ENCODE results near the gene METTL16. TPM values are rescaled to one million over a fixed set of nuclear protein-coding genes. Genes with fewer than 3 reads are reported as not detected.
A peak's percentile ranks its signal among the peaks of the same experiment; 100 is the strongest.
"Not testable (repeated sequence)": the region's sequence is repeated elsewhere in the genome, so short reads cannot be mapped to it uniquely, and the experiment has no call there.

The METTL16 gene
- total and polyA plus RNA-seq, 2 donors from 2014 or later: 18.0 to 37.2 TPM

- no peak overlapping the region for H3K9ac ChIP-seq (ENCODE audit: low read length in 3 of 3)
- H3K27me3 ChIP-seq (ENCODE audit: control insufficient read depth, insufficient read depth, low read length): no peaks in the 10 kb centered on the region
- no peak overlapping the region for H3K27ac ChIP-seq (ENCODE audit: low read depth in 2 of 2, low read length in 2 of 2)
- TF ChIP-seq CTCF (IDR thresholded peaks at IDR 0.05; ENCODE audit: borderline replicate concordance, extremely low read depth, insufficient read depth): no peak
- intact Hi-C loops (cut with DNase I): no loop called here
- DNase-seq (no peak), FAIRE-seq (no peak)
- H3K36me3 ChIP-seq (ENCODE audit: control insufficient read depth in 2 of 3, insufficient read depth in 3 of 3, low read length in 3 of 3): no peaks in the 10 kb centered on the region
- H3K4me3 ChIP-seq (ENCODE audit: low read length in 3 of 3): no peak overlapping the region
- H3K4me1 ChIP-seq (ENCODE audit: control insufficient read depth in 2 of 3, insufficient read depth in 2 of 3, low read depth in 1 of 3, low read length in 3 of 3): peaks cover 0 to 5% (median 2%) of the 10 kb centered on the region in 3 donors
- H3K9me3 ChIP-seq (ENCODE audit: control insufficient read depth in 2 of 3, insufficient read depth in 1 of 3, low read length in 3 of 3): peaks cover 0 to 2% (median 0%) of the 10 kb centered on the region in 3 donors
Measured at GRCh38 chr17:2449486-2449885, 62.2 kb downstream of the METTL16 start.

DNA sequence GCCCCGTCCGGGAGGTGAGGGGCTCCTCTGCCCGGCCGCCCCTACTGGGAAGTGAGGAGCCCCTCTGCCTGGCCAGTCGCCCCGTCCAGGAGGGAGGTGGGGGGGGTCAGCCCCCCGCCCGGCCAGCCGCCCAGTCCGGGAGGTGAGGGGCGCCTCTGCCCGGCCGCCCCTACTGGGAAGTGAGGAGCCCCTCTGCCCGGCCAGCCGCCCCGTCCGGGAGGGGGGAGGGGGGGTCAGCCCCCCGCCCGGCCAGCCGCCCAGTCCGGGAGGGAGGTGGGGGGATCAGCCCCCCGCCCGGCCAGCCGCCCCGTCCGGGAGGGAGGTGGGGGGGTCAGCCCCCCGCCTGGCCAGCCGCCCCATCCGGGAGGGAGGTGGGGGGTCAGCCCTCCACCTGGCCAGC lies 64.2 kb downstream of the METTL16 start:
- H3K9me3 ChIP-seq (ENCODE audit: control insufficient read depth in 2 of 3, insufficient read depth in 1 of 3, low read length in 3 of 3); FAIRE-seq; H3K4me3 ChIP-seq (ENCODE audit: low read length in 3 of 3); H3K9ac ChIP-seq (ENCODE audit: low read length in 3 of 3); intact Hi-C loops (cut with DNase I); DNase-seq; H3K27ac ChIP-seq (ENCODE audit: low read depth in 2 of 2, low read length in 2 of 2); H3K27me3 ChIP-seq (ENCODE audit: control insufficient read depth, insufficient read depth, low read length); H3K36me3 ChIP-seq (ENCODE audit: control insufficient read depth in 2 of 3, insufficient read depth in 3 of 3, low read length in 3 of 3); H3K4me1 ChIP-seq (ENCODE audit: control insufficient read depth in 2 of 3, insufficient read depth in 2 of 3, low read depth in 1 of 3, low read length in 3 of 3): not testable (repeated sequence)

- FAIRE-seq: peak; percentile 21
Measured at GRCh38 chr17:2445638-2446037, 66.0 kb downstream of the METTL16 start.

GRCh38 chr17:2444382-2444781 lies 67.3 kb downstream of the METTL16 start:
- TF ChIP-seq CTCF (IDR thresholded peaks at IDR 0.05; ENCODE audit: borderline replicate concordance, extremely low read depth, insufficient read depth): no peak
- peaks cover 0 to 2% (median 0%) of the 10 kb centered on the region in 3 donors for H3K9me3 ChIP-seq (ENCODE audit: control insufficient read depth in 2 of 3, insufficient read depth in 1 of 3, low read length in 3 of 3)
- no peak for DNase-seq
- H3K4me1 ChIP-seq (ENCODE audit: control insufficient read depth in 2 of 3, insufficient read depth in 2 of 3, low read depth in 1 of 3, low read length in 3 of 3): no peaks in the 10 kb centered on the region
- no peak for FAIRE-seq
- no peak overlapping the region for H3K9ac ChIP-seq (ENCODE audit: low read length in 3 of 3)
- intact Hi-C loops (cut with DNase I): no loop called here
- H3K27me3 ChIP-seq (ENCODE audit: control insufficient read depth, insufficient read depth, low read length): no peaks in the 10 kb centered on the region
- no peak overlapping the region for H3K27ac ChIP-seq (ENCODE audit: low read depth in 2 of 2, low read length in 2 of 2)
- H3K36me3 ChIP-seq (ENCODE audit: control insufficient read depth in 2 of 3, insufficient read depth in 3 of 3, low read length in 3 of 3): peaks cover 0 to 6% (median 4%) of the 10 kb centered on the region in 3 donors
- H3K4me3 ChIP-seq (ENCODE audit: low read length in 3 of 3): no peak overlapping the region

More at GRCh38 chr17:2445638-2446037, 66.0 kb downstream of the METTL16 start:
- Histone ChIP-seq H3K4me1 (ENCODE audit: control insufficient read depth in 2 of 3, insufficient read depth in 2 of 3, low read depth in 1 of 3, low read length in 3 of 3) (peaks cover 0 to 5% (median 2%) of the 10 kb centered on the region in 3 donors), H3K4me3 (ENCODE audit: low read length in 3 of 3) (no peak overlapping the region), H3K27ac (ENCODE audit: low read depth in 2 of 2, low read length in 2 of 2) (no peak overlapping the region), H3K9me3 (ENCODE audit: control insufficient read depth in 2 of 3, insufficient read depth in 1 of 3, low read length in 3 of 3) (peaks cover 0 to 2% (median 0%) of the 10 kb centered on the region in 3 donors), H3K9ac (ENCODE audit: low read length in 3 of 3) (no peak overlapping the region), H3K36me3 (ENCODE audit: control insufficient read depth in 2 of 3, insufficient read depth in 3 of 3, low read length in 3 of 3) (peaks cover 0 to 6% (median 4%) of the 10 kb centered on the region in 3 donors), H3K27me3 (ENCODE audit: control insufficient read depth, insufficient read depth, low read length) (no peaks in the 10 kb centered on the region)
- intact Hi-C loops (cut with DNase I): no loop called here
- TF ChIP-seq CTCF (IDR thresholded peaks at IDR 0.05; ENCODE audit: borderline replicate concordance, extremely low read depth, insufficient read depth): no peak
- no peak for DNase-seq

All from kidney (tissue), 14 donors.